ENCODE measurements around the gene TMEM101. TPM values are rescaled to one million over a fixed set of nuclear protein-coding genes. Genes with fewer than 3 reads are reported as not detected.

Gene TMEM101
- total and polyA plus RNA-seq, 2 experiments from 2014 or later = 33.4 to 41.0 TPM

DNA sequence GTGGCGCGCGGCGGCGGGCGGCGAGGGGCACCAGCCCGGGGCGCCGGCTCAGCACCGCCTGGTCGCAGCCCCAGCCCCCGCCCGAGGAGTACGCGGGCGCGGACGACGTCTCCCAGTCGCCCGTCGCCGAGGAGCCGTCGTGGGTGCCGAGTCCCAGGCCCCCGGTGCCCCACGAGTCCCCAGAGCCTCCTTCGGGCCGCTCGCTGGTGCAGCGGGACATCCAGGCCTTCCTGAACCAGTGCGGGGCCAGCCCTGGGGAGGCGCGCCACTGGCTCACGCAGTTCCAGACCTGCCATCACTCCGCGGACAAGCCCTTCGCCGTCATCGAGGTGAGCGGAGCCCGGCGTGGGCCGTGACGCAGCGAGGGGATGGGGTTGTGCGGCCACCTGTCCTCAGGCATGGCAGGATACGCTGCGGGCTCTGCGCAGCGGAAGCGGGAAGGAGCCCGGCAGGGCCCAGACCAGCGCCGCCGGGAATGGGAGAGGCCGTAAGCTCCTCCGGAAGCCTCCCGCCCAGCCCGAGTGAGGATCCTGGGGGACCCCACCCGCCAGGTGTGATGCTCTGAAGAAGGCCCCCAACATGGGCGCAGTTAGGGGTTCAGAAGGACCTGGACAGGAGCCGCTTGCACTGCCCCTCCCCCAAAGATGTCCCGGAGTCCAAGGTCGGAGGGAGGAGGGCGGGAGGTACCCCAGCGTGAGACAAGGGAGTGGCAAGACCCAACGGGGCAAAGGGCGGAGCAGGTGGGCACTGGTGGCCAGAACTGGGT, 9.8 kb downstream of the TMEM101 start:
- H3K4me1 ChIP-seq (ENCODE audit: insufficient read depth) = peaks cover 21% of the 10 kb centered on the region
- H3K4me2 ChIP-seq = peak overlapping the region; percentile 94
- 3% methylated on average over 54 of the region's 71 CpGs for WGBS (ENCODE audit: low lambda C conversion rate, missing lambda C conversion rate)
- peaks cover 42% of the 10 kb centered on the region for H3K27me3 ChIP-seq
- no peaks in the 10 kb centered on the region for H3K9me3 ChIP-seq (ENCODE audit: low read depth)
- H3K79me2 ChIP-seq = no peaks in the 10 kb centered on the region
- H3K36me3 ChIP-seq (replicated peaks; ENCODE audit: insufficient read depth, low read depth) = no peaks in the 10 kb centered on the region
- H4K20me1 ChIP-seq (ENCODE audit: insufficient read depth, poor library complexity, severe bottlenecking) = no peaks in the 10 kb centered on the region
- H3K9me2 ChIP-seq (replicated peaks; ENCODE audit: insufficient read depth) = no peaks in the 10 kb centered on the region
- peak; percentile 51 for DNase-seq (ENCODE audit: low spot score)
- peak overlapping the region; percentile 27 for H3K4me3 ChIP-seq
- peak; percentile 94 for TF ChIP-seq EZH2 (IDR thresholded peaks at IDR 0.05; ENCODE audit: borderline replicate concordance)
- TF ChIP-seq, protein P1, sequence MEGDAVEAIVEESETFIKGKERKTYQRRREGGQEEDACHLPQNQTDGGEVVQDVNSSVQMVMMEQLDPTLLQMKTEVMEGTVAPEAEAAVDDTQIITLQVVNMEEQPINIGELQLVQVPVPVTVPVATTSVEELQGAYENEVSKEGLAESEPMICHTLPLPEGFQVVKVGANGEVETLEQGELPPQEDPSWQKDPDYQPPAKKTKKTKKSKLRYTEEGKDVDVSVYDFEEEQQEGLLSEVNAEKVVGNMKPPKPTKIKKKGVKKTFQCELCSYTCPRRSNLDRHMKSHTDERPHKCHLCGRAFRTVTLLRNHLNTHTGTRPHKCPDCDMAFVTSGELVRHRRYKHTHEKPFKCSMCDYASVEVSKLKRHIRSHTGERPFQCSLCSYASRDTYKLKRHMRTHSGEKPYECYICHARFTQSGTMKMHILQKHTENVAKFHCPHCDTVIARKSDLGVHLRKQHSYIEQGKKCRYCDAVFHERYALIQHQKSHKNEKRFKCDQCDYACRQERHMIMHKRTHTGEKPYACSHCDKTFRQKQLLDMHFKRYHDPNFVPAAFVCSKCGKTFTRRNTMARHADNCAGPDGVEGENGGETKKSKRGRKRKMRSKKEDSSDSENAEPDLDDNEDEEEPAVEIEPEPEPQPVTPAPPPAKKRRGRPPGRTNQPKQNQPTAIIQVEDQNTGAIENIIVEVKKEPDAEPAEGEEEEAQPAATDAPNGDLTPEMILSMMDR (IDR thresholded peaks at IDR 0.05; ENCODE audit: poor library complexity) = no peak
- H2AFZ ChIP-seq = peak overlapping the region; percentile 6
- peak overlapping the region; percentile 37 for H3K27ac ChIP-seq

DNA sequence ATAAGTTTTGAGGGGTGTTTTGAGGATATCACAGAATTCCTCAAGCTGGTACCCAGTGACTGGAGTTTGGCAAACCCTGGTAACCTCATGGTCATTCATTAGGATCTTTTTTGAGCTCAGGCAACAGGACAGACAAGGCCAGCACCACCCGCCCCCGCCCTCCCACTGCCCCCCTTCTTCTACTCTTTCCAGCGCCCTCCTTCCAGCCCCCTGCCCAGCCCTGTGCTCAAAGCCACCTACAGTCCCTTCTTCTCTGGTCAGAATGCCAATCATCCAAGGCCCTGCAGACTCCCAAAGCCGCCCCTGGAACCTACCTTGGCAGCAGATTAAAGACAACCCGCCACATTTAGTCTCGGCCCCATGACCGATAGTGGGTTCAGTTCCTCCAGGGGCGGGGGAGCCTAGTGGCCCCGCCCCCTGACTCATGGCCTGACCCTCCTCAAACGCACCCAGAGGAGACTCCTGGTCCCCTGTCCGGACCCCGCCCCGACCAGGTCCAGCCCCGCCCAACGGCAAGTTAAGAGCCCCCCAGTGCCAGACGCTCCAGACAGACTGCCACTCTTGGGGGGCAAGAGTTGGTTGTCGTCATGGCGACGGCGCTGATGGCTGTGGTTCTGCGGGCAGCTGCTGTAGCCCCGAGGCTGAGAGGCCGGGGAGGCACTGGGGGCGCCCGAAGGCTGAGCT, 10.5 kb downstream of the TMEM101 start, which contains the start of gene NAGS:
Gene NAGS (plus strand): TSS at position 546 of the 684 bp plus-strand sequence. CDS start 42 bp downstream, at position 588.
- H3K4me3 ChIP-seq = peak within 1 kb of the TSS; percentile 27
- H3K4me2 ChIP-seq = peak within 1 kb of the TSS; percentile 94
- no peaks in the 10 kb centered on the region for H3K36me3 ChIP-seq (replicated peaks; ENCODE audit: insufficient read depth, low read depth)
- TF ChIP-seq EZH2 (IDR thresholded peaks at IDR 0.05; ENCODE audit: borderline replicate concordance) (peak; percentile 82), EZH2phosphoT487 (IDR thresholded peaks at IDR 0.05; ENCODE audit: low read depth, severe bottlenecking, unreplicated experiment) (peak; percentile 56)
- TF ChIP-seq, protein P1 (IDR thresholded peaks at IDR 0.05; ENCODE audit: poor library complexity) = no peak
- peak; percentile 62 for DNase-seq (ENCODE audit: low spot score)
- peak within 1 kb of the TSS; percentile 6 for H2AFZ ChIP-seq
- peaks cover 42% of the 10 kb centered on the region for H3K27me3 ChIP-seq
- H3K4me1 ChIP-seq (ENCODE audit: insufficient read depth) = peaks cover 21% of the 10 kb centered on the region
- H3K79me2 ChIP-seq = no peaks in the 10 kb centered on the region
- no peaks in the 10 kb centered on the region for H4K20me1 ChIP-seq (ENCODE audit: insufficient read depth, poor library complexity, severe bottlenecking)
- H3K9me2 ChIP-seq (replicated peaks; ENCODE audit: insufficient read depth) = no peaks in the 10 kb centered on the region
- 13% methylated on average over 15 of the region's 25 CpGs for WGBS (ENCODE audit: low lambda C conversion rate, missing lambda C conversion rate)
- peak within 1 kb of the TSS; percentile 37 for H3K27ac ChIP-seq
- no peaks in the 10 kb centered on the region for H3K9me3 ChIP-seq (ENCODE audit: low read depth)

GRCh38 chr17:44002141-44002848, 12.5 kb downstream of the TMEM101 start:
- DNase-seq (ENCODE audit: low spot score) = no peak
- Histone ChIP-seq H3K4me3 (no peak overlapping the region), H3K27me3 (peaks cover 42% of the 10 kb centered on the region), H3K27ac (no peak overlapping the region), H3K4me2 (no peak overlapping the region), H3K79me2 (no peaks in the 10 kb centered on the region), H4K20me1 (ENCODE audit: insufficient read depth, poor library complexity, severe bottlenecking) (no peaks in the 10 kb centered on the region), H3K9me3 (ENCODE audit: low read depth) (no peaks in the 10 kb centered on the region), H2AFZ (no peak overlapping the region), H3K4me1 (ENCODE audit: insufficient read depth) (peaks cover 21% of the 10 kb centered on the region), H3K36me3 (replicated peaks; ENCODE audit: insufficient read depth, low read depth) (no peaks in the 10 kb centered on the region), H3K9me2 (replicated peaks; ENCODE audit: insufficient read depth) (no peaks in the 10 kb centered on the region)
- TF ChIP-seq EZH2 (IDR thresholded peaks at IDR 0.05; ENCODE audit: borderline replicate concordance) = no peak
- no peak for TF ChIP-seq EZH2phosphoT487 (IDR thresholded peaks at IDR 0.05; ENCODE audit: low read depth, severe bottlenecking, unreplicated experiment)
- WGBS (ENCODE audit: low lambda C conversion rate, missing lambda C conversion rate) = 79% methylated on average over 9 of the region's 9 CpGs

Measured in hepatocyte (in vitro differentiated cells).